Measurements from ENCODE around the gene GALNT2. TPM values are rescaled to one million over a fixed set of nuclear protein-coding genes. Genes with fewer than 3 reads are reported as not detected.

Gene GALNT2
- polyA plus RNA-seq, 4 donors: 10.8 to 43.9 (median 23.3) TPM

GRCh38 chr1:230220907-230221306 is 153.9 kb downstream of the GALNT2 start:
- 78 to 92% (median 89%) methylated on average over 3 of the region's 3 CpGs for WGBS, 3 donors
- no peak for FAIRE-seq
- Histone ChIP-seq H3K36me3 (ENCODE audit: control insufficient read depth in 3 of 3, insufficient read depth in 2 of 3, low read depth in 1 of 3, low read length in 3 of 3) (peaks cover 0 to 3% (median 1%) of the 10 kb centered on the region in 3 donors), H3K4me3 (ENCODE audit: low read depth in 1 of 3, low read length in 3 of 3) (no peak overlapping the region), H3K27ac (ENCODE audit: low read depth in 1 of 3, low read length in 2 of 3) (no peak overlapping the region), H3K27me3 (ENCODE audit: control insufficient read depth in 3 of 3, insufficient read depth in 3 of 3, low read length in 3 of 3) (no peaks in the 10 kb centered on the region), H3K9me3 (ENCODE audit: control insufficient read depth in 2 of 2, insufficient read depth in 1 of 2, low read depth in 1 of 2, low read length in 1 of 2) (no peaks in the 10 kb centered on the region), H3K4me1 (ENCODE audit: control insufficient read depth in 3 of 3, insufficient read depth in 2 of 3, low read depth in 1 of 3, low read length in 2 of 3) (no peaks in the 10 kb centered on the region)
- DNase-seq: no peak

GRCh38 chr1:230222678-230223077 is 155.6 kb downstream of the GALNT2 start:
- Histone ChIP-seq H3K27ac (ENCODE audit: low read depth in 1 of 3, low read length in 2 of 3) (no peak overlapping the region), H3K36me3 (ENCODE audit: control insufficient read depth in 3 of 3, insufficient read depth in 2 of 3, low read depth in 1 of 3, low read length in 3 of 3) (peaks cover 0 to 5% (median 1%) of the 10 kb centered on the region in 3 donors), H3K4me1 (ENCODE audit: control insufficient read depth in 3 of 3, insufficient read depth in 2 of 3, low read depth in 1 of 3, low read length in 2 of 3) (no peaks in the 10 kb centered on the region), H3K9me3 (ENCODE audit: control insufficient read depth in 2 of 2, insufficient read depth in 1 of 2, low read depth in 1 of 2, low read length in 1 of 2) (no peaks in the 10 kb centered on the region), H3K4me3 (ENCODE audit: low read depth in 1 of 3, low read length in 3 of 3) (no peak overlapping the region), H3K27me3 (ENCODE audit: control insufficient read depth in 3 of 3, insufficient read depth in 3 of 3, low read length in 3 of 3) (no peaks in the 10 kb centered on the region)
- no peak for DNase-seq
- WGBS, 3 donors: 72 to 93% (median 85%) methylated on average over 2 of the region's 2 CpGs
- FAIRE-seq: no peak

DNA sequence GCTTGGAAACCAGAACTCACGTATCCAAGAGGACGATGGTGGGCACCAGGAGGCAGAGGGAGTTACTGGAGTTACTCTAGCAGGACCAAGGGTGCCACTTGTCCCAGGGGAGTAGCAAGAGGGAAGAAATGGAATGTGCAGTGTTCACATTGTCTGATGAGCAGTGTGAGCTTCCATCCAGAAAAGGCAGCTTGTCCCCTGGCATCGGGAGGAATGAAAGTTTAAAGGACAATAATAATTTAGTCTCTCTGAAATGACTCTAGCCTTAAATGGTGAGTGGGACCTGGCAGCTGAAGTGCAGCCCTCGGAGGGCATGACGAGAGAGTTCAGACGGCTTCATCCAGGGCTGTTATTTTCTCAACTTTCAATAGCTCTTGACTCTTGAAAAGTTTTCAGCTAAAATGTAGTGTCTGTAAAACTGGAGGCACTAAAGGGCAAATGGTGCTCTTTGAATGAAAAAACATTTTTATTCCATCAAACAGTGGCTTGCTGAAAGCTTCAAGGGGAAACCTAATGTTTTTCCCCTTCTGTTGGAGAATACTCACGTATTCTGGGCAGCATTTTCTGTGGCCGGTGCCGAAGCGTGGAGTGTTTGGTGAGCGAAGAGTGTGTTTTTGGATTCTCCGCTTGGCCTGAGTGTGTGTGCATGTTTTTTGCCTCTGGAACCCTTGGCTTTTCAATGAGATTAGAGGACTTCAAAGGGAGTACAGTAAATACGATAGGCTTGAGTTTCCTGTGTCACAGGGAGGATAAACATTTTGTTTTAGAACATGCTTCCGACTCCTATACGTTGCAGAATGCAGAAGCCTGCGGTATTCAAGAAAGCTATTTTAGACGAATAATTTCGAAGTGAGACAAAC is 157.3 kb downstream of the GALNT2 start:
- no peak for FAIRE-seq
- 89 to 96% (median 89%) methylated on average over 18 of the region's 18 CpGs for WGBS, 3 donors
- H3K27ac ChIP-seq (ENCODE audit: low read depth in 1 of 3, low read length in 2 of 3): no peak overlapping the region

DNA sequence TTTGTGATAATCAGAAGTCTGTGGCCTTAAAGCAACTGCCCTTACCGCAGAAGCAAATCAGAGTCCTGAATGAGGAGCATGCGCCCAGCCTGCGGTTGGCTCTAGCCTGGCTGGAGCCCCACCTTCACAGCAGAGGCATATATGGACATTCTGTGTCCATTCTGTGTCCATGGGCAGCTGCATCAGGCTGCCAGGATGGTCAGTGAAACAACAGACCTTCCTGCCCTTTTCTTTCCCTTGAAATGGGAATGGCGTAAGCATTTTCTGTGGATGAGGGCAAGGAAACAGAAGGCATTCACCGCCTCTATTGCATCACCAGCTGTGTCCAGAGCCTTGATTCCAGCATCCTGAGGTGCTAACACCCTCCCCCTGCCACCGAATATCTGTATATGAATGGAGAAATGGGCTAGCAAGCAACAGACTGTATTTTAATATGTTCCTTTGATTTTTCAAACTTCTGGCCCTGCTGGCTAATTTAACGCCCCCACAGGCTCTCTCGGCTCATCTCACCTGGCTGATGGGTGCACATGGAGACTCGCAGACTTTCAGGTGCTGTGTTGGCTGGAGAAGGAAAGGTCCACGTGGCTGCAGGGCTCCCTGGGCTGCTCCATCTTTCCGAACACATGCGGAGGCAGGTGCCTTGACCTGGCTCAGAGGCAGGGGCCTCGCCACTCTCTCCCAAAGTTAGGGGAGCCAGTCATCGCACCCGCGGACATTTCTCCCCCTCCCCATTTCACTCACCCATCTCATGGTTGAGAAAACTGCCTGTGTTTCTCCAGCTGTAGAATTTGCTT is 159.2 kb downstream of the GALNT2 start:
- Histone ChIP-seq H3K4me3 (ENCODE audit: low read depth in 1 of 3, low read length in 3 of 3) (no peak overlapping the region), H3K9me3 (ENCODE audit: control insufficient read depth in 2 of 2, insufficient read depth in 1 of 2, low read depth in 1 of 2, low read length in 1 of 2) (no peaks in the 10 kb centered on the region), H3K27ac (ENCODE audit: low read depth in 1 of 3, low read length in 2 of 3) (no peak overlapping the region), H3K4me1 (ENCODE audit: control insufficient read depth in 3 of 3, insufficient read depth in 2 of 3, low read depth in 1 of 3, low read length in 2 of 3) (no peaks in the 10 kb centered on the region), H3K27me3 (ENCODE audit: control insufficient read depth in 3 of 3, insufficient read depth in 3 of 3, low read length in 3 of 3) (no peaks in the 10 kb centered on the region), H3K36me3 (ENCODE audit: control insufficient read depth in 3 of 3, insufficient read depth in 2 of 3, low read depth in 1 of 3, low read length in 3 of 3) (peaks cover 0 to 2% (median 0%) of the 10 kb centered on the region in 3 donors)
- DNase-seq (no peak), FAIRE-seq (no peak)
- WGBS, 3 donors: 90 to 94% (median 91%) methylated on average over 16 of the region's 16 CpGs

More for the DNA sequence above, 157.3 kb downstream of the GALNT2 start:
- Histone ChIP-seq H3K27me3 (ENCODE audit: control insufficient read depth in 3 of 3, insufficient read depth in 3 of 3, low read length in 3 of 3) (no peaks in the 10 kb centered on the region), H3K36me3 (ENCODE audit: control insufficient read depth in 3 of 3, insufficient read depth in 2 of 3, low read depth in 1 of 3, low read length in 3 of 3) (peaks cover 0 to 5% (median 0%) of the 10 kb centered on the region in 3 donors), H3K4me3 (ENCODE audit: low read depth in 1 of 3, low read length in 3 of 3) (no peak overlapping the region), H3K9me3 (ENCODE audit: control insufficient read depth in 2 of 2, insufficient read depth in 1 of 2, low read depth in 1 of 2, low read length in 1 of 2) (no peaks in the 10 kb centered on the region), H3K4me1 (ENCODE audit: control insufficient read depth in 3 of 3, insufficient read depth in 2 of 3, low read depth in 1 of 3, low read length in 2 of 3) (no peaks in the 10 kb centered on the region)
- no peak for DNase-seq

- H3K27me3 ChIP-seq (ENCODE audit: control insufficient read depth in 3 of 3, insufficient read depth in 3 of 3, low read length in 3 of 3): no peaks in the 10 kb centered on the region
- DNase-seq (no peak), FAIRE-seq (no peak)
- peaks cover 0 to 2% (median 0%) of the 10 kb centered on the region in 3 donors for H3K36me3 ChIP-seq (ENCODE audit: control insufficient read depth in 3 of 3, insufficient read depth in 2 of 3, low read depth in 1 of 3, low read length in 3 of 3)
- no peaks in the 10 kb centered on the region for H3K9me3 ChIP-seq (ENCODE audit: control insufficient read depth in 2 of 2, insufficient read depth in 1 of 2, low read depth in 1 of 2, low read length in 1 of 2)
- no peak overlapping the region for H3K4me3 ChIP-seq (ENCODE audit: low read depth in 1 of 3, low read length in 3 of 3)
- H3K4me1 ChIP-seq (ENCODE audit: control insufficient read depth in 3 of 3, insufficient read depth in 2 of 3, low read depth in 1 of 3, low read length in 2 of 3): peaks cover 0 to 3% (median 0%) of the 10 kb centered on the region in 3 donors
- no peak overlapping the region for H3K27ac ChIP-seq (ENCODE audit: low read depth in 1 of 3, low read length in 2 of 3)
Measured at GRCh38 chr1:230226814-230227213, 159.8 kb downstream of the GALNT2 start.

- no peaks in the 10 kb centered on the region for H3K9me3 ChIP-seq (ENCODE audit: control insufficient read depth in 2 of 2, insufficient read depth in 1 of 2, low read depth in 1 of 2, low read length in 1 of 2)
- FAIRE-seq (no peak), DNase-seq (no peak)
- peaks cover 0 to 3% (median 0%) of the 10 kb centered on the region in 3 donors for H3K4me1 ChIP-seq (ENCODE audit: control insufficient read depth in 3 of 3, insufficient read depth in 2 of 3, low read depth in 1 of 3, low read length in 2 of 3)
- WGBS, 3 donors: 91 to 97% (median 96%) methylated on average over 9 of the region's 9 CpGs
- H3K36me3 ChIP-seq (ENCODE audit: control insufficient read depth in 3 of 3, insufficient read depth in 2 of 3, low read depth in 1 of 3, low read length in 3 of 3): peaks cover 0 to 2% (median 0%) of the 10 kb centered on the region in 3 donors
- H3K27me3 ChIP-seq (ENCODE audit: control insufficient read depth in 3 of 3, insufficient read depth in 3 of 3, low read length in 3 of 3): no peaks in the 10 kb centered on the region
- no peak overlapping the region for H3K4me3 ChIP-seq (ENCODE audit: low read depth in 1 of 3, low read length in 3 of 3)
- H3K27ac ChIP-seq (ENCODE audit: low read depth in 1 of 3, low read length in 2 of 3): no peak overlapping the region
Measured at GRCh38 chr1:230228236-230228897, 161.3 kb downstream of the GALNT2 start.

DNA sequence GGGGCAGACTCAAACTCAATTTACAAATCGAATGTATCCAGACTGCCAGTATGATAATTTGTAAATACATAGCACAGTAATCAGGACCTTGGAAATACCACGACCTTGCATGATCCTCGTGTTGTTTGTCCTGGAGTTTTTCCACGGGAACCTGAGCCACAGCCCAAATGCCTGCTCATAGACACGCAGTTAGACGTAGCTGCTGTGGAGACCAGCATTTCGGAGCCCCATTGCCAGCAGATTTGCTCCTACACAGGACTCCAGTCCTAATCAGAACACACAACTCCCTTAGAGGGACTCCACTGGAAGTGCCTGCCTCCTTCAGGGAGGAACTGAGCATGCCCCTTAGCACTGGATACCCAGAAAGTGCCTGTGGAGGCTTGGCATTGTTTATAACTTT is 163.2 kb downstream of the GALNT2 start:
- H3K4me1 ChIP-seq (ENCODE audit: control insufficient read depth in 3 of 3, insufficient read depth in 2 of 3, low read depth in 1 of 3, low read length in 2 of 3): peaks cover 0 to 3% (median 0%) of the 10 kb centered on the region in 3 donors
- no peak overlapping the region for H3K4me3 ChIP-seq (ENCODE audit: low read depth in 1 of 3, low read length in 3 of 3)
- FAIRE-seq (no peak), DNase-seq (no peak)
- H3K36me3 ChIP-seq (ENCODE audit: control insufficient read depth in 3 of 3, insufficient read depth in 2 of 3, low read depth in 1 of 3, low read length in 3 of 3): peaks cover 0 to 2% (median 0%) of the 10 kb centered on the region in 3 donors
- no peaks in the 10 kb centered on the region for H3K27me3 ChIP-seq (ENCODE audit: control insufficient read depth in 3 of 3, insufficient read depth in 3 of 3, low read length in 3 of 3)
- H3K9me3 ChIP-seq (ENCODE audit: control insufficient read depth in 2 of 2, insufficient read depth in 1 of 2, low read depth in 1 of 2, low read length in 1 of 2): no peaks in the 10 kb centered on the region
- 79 to 80% (median 79%) methylated on average over 7 of the region's 7 CpGs for WGBS, 3 donors
- no peak overlapping the region for H3K27ac ChIP-seq (ENCODE audit: low read depth in 1 of 3, low read length in 2 of 3)

All from small intestine (tissue), 7 donors.